Endothelial cell of umbilical vein (primary cell): ENCODE measurements around the gene LHFPL2. TPM values are rescaled to one million over a fixed set of nuclear protein-coding genes. Genes with fewer than 3 reads are reported as not detected.

Experiments
- BruUV-seq: library from RNA; stranded (reverse); fragments of 400-500 nt; replicated peaks from 2 replicates; lab custom pipeline; 2021; lab: Mats Ljungman, UMichigan
- CTCF ChIA-PET: fragments of 300-600, 350-600 bp; sonication (Branson Sonifier 250); formaldehyde crosslinking; loops from one replicate; lab custom pipeline; 2021; ENCODE audit warnings: antibody characterized with exemption, inconsistent platforms; lab: Charles Lee
- POLR2A ChIA-PET: fragments of 300-600, 350-600 bp; sonication (Branson Sonifier 250); formaldehyde crosslinking; loops from one replicate; lab custom pipeline; 2021; ENCODE audit warnings: antibody characterized with exemption, inconsistent platforms; lab: Charles Lee
- DNase-seq: peaks from one replicate; pipeline ENCODE4 v3.0.0-alpha.2; 2011; ENCODE audit warnings: low read depth, low spot score
- FAIRE-seq: peaks from 2 replicates; lab custom pipeline; 2011; peaks lifted over from hg19 to GRCh38; lab: Jason Lieb, UNC
- H2AFZ ChIP-seq: 2 replicates; pipeline ENCODE4 v1.6.0; 2012; ENCODE audit warnings: low read depth, low read length, control low read depth, inconsistent platforms
- H3K27ac ChIP-seq: 2 replicates; pipeline ENCODE4 v1.5.1; 2011; ENCODE audit warnings: low read depth, mild to moderate bottlenecking, control low read depth, low read length, moderate library complexity; ENCODE audit not compliant: insufficient read depth
- H3K27me3 ChIP-seq, 2 experiments: 2 replicates each; pipeline versions ENCODE4 v1.6.0 to v1.6.1; 2011; ENCODE audit warnings: low read length in 2 of 2, mixed read lengths in 1 of 2; ENCODE audit not compliant: control insufficient read depth in 2 of 2, insufficient read depth in 2 of 2
- H3K36me3 ChIP-seq, 2 experiments: 2 replicates in 1 of 2; 3 replicates in 1 of 2; pipeline ENCODE4 v1.5.1; 2011; ENCODE audit warnings: low read length in 2 of 2, mild to moderate bottlenecking in 1 of 2, moderate library complexity in 1 of 2; ENCODE audit not compliant: control insufficient read depth in 2 of 2, insufficient read depth in 2 of 2; ENCODE audit errors: extremely low read depth in 1 of 2
- H3K4me1 ChIP-seq: 3 replicates; pipeline ENCODE4 v1.5.1; 2011; ENCODE audit warnings: mild to moderate bottlenecking, low read length; ENCODE audit not compliant: control insufficient read depth, insufficient read depth; ENCODE audit errors: extremely low read depth
- H3K4me2 ChIP-seq: 2 replicates; pipeline ENCODE4 v1.6.1; 2011; ENCODE audit warnings: low read length, control low read depth, mixed read lengths; ENCODE audit not compliant: insufficient read depth
- H3K4me3 ChIP-seq, 3 experiments: fragments of 200-600 bp in 1 of 3; sonication (generic), shearing (Covaris generic) in 1 of 3; replicated peaks in 1 of 3; 2 replicates each; pipeline ENCODE4 v1.5.1; 2011 to 2016; ENCODE audit warnings: control low read depth in 3 of 3, low read length in 3 of 3, mild to moderate bottlenecking in 2 of 3, inconsistent platforms in 1 of 3, low read depth in 1 of 3, moderate library complexity in 1 of 3; ENCODE audit not compliant: insufficient read depth in 1 of 3
- H3K79me2 ChIP-seq: 2 replicates; pipeline ENCODE4 v1.6.0; 2012; ENCODE audit warnings: low read length, inconsistent platforms; ENCODE audit not compliant: control insufficient read depth, insufficient read depth
- H3K9ac ChIP-seq: replicated peaks from 2 replicates; pipeline ENCODE3; 2011; ENCODE audit warnings: low read length, control low read depth; ENCODE audit not compliant: insufficient read depth; ENCODE audit errors: extremely low read depth
- H3K9me1 ChIP-seq: replicated peaks from 3 replicates; pipeline ENCODE4 v1.6.0; 2011; ENCODE audit warnings: mild to moderate bottlenecking, low read length; ENCODE audit not compliant: control insufficient read depth, insufficient read depth; ENCODE audit errors: extremely low read depth
- H3K9me3 ChIP-seq: replicated peaks from 2 replicates; pipeline ENCODE4 v1.5.1; 2012; ENCODE audit warnings: low read length, inconsistent platforms; ENCODE audit not compliant: control insufficient read depth, insufficient read depth
- H4K20me1 ChIP-seq: replicated peaks from 2 replicates; pipeline ENCODE3; 2011; ENCODE audit warnings: mild to moderate bottlenecking, low read length; ENCODE audit not compliant: control insufficient read depth, insufficient read depth; ENCODE audit errors: extremely low read depth
- EZH2 ChIP-seq: IDR thresholded peaks from 2 replicates; pipeline ENCODE4 v1.6.1; 2012; ENCODE audit warnings: borderline replicate concordance, low read depth, mild to moderate bottlenecking, moderate library complexity, low read length, inconsistent platforms; ENCODE audit not compliant: severe bottlenecking
- FOS ChIP-seq: IDR thresholded peaks from 2 replicates; pipeline ENCODE4 v1.6.1; 2011; ENCODE audit warnings: mild to moderate bottlenecking, low read length, moderate library complexity, borderline replicate concordance; ENCODE audit not compliant: insufficient read depth
- GATA2 ChIP-seq: IDR thresholded peaks from 2 replicates; pipeline ENCODE4 v1.7.0; 2011; ENCODE audit warnings: low read depth, mild to moderate bottlenecking, moderate library complexity, mixed read lengths, low read length; ENCODE audit not compliant: insufficient read length, insufficient read depth
- JUN ChIP-seq: IDR thresholded peaks from 2 replicates; pipeline ENCODE4 v1.6.1; 2011; ENCODE audit warnings: borderline replicate concordance, low read depth; ENCODE audit not compliant: insufficient read length, insufficient read depth
- MYC ChIP-seq: IDR thresholded peaks from one replicate; pipeline ENCODE4 v1.6.1; 2011; ENCODE audit warnings: mild to moderate bottlenecking, low read depth, low read length
- POLR2A ChIP-seq: IDR thresholded peaks from 2 replicates; pipeline ENCODE4 v1.6.1; 2012; ENCODE audit warnings: low read depth, mild to moderate bottlenecking, control low read depth, low read length
- POLR2AphosphoS5 ChIP-seq: IDR thresholded peaks from 2 replicates; pipeline ENCODE4 v1.6.1; 2012; ENCODE audit warnings: low read depth, mild to moderate bottlenecking, control low read depth, low read length, moderate library complexity; ENCODE audit not compliant: insufficient read depth
- dilution Hi-C: fragments of 300-500 bp; cut with MboI; formaldehyde crosslinking; loops from one replicate; pipeline ENCODE4 v1.15.0; 2019; ENCODE audit warnings: low sequenced_read_pairs; ENCODE audit not compliant: extremely low pct_ligation_motif_present
- intact Hi-C: fragments of 100-400 bp; cut with micrococcal nuclease; formaldehyde crosslinking; loops from one replicate; pipeline ENCODE4 v1.10.0; 2022
- polyA plus RNA-seq, 4 experiments: library from polyadenylated mRNA; depleted of rRNA in 3 of 4; stranded (reverse) in 3 of 4; unstranded in 1 of 4; fragments of >200 nt; gene quantifications; 2 replicates each; pipeline versions ENCODE4 v1.2.1 to v1.2.3, GENCODE V29; 2011 to 2012; ENCODE audit warnings: missing spikeins in 1 of 4
- total RNA-seq: library from RNA; stranded (reverse); gene quantifications from 2 replicates; pipeline ENCODE4 v1.2.3, GENCODE V29; 2021
- TF ChIP-seq, protein P1 (sequence below): IDR thresholded peaks from 2 replicates; pipeline ENCODE4 v1.6.1; 2011; ENCODE audit not compliant: insufficient read depth, insufficient read length
- TF ChIP-seq, protein P2 (sequence below), 2 donors: IDR thresholded peaks; 1 replicate in 1 of 2; 2 replicates in 1 of 2; pipeline ENCODE4 v1.5.1; 2011; ENCODE audit warnings: low read length in 2 of 2, mild to moderate bottlenecking in 2 of 2, moderate library complexity in 2 of 2, control low read depth in 1 of 2, inconsistent platforms in 1 of 2, low read depth in 1 of 2; ENCODE audit not compliant: insufficient read depth in 1 of 2; ENCODE audit errors: extremely low read depth in 1 of 2

LHFPL2 gene
- total and polyA plus RNA-seq, 2 donors (not counting 3 experiments of a cell fraction or from before 2014, with no cell fraction given), result 9.6 to 36.3 TPM

DNA sequence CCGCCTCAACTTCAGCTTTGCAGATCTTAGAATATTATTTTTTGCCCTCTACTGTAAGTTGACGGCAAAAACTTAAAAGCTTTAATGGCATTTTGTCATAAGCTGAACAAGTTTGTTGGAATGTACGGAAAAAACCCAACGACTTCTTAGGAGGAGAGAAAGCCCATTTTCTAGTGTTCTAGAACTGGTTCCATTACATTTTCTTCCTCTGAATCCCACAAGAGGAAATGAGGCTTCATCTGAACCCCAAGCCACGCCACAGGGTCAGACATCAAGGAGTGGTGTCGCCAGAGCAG, 113.7 kb downstream of the LHFPL2 start:
- H3K4me3 ChIP-seq, result no peak overlapping the region
- TF ChIP-seq POLR2A, result no peak
- TF ChIP-seq FOS, result no peak
- TF ChIP-seq JUN, result no peak
- TF ChIP-seq POLR2AphosphoS5, result no peak
- TF ChIP-seq, protein P1, sequence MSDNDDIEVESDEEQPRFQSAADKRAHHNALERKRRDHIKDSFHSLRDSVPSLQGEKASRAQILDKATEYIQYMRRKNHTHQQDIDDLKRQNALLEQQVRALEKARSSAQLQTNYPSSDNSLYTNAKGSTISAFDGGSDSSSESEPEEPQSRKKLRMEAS, result no peak
- TF ChIP-seq, protein P2, sequence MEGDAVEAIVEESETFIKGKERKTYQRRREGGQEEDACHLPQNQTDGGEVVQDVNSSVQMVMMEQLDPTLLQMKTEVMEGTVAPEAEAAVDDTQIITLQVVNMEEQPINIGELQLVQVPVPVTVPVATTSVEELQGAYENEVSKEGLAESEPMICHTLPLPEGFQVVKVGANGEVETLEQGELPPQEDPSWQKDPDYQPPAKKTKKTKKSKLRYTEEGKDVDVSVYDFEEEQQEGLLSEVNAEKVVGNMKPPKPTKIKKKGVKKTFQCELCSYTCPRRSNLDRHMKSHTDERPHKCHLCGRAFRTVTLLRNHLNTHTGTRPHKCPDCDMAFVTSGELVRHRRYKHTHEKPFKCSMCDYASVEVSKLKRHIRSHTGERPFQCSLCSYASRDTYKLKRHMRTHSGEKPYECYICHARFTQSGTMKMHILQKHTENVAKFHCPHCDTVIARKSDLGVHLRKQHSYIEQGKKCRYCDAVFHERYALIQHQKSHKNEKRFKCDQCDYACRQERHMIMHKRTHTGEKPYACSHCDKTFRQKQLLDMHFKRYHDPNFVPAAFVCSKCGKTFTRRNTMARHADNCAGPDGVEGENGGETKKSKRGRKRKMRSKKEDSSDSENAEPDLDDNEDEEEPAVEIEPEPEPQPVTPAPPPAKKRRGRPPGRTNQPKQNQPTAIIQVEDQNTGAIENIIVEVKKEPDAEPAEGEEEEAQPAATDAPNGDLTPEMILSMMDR (IDR thresholded peaks at IDR 0.05; ENCODE audit: extremely low read depth in 1 of 2, insufficient read depth in 1 of 2, low read depth in 1 of 2, low read length in 2 of 2), result no peak
- no peak for TF ChIP-seq MYC
- TF ChIP-seq EZH2, result no peak
- no peak for TF ChIP-seq GATA2
- POLR2A ChIA-PET, result no interaction called here
- no peaks in the 10 kb centered on the region for H3K36me3 ChIP-seq
- peak overlapping the region; percentile 57 for H3K27ac ChIP-seq
- H3K79me2 ChIP-seq, result no peaks in the 10 kb centered on the region
- H2AFZ ChIP-seq, result no peak overlapping the region
- H3K9me1 ChIP-seq, result no peaks in the 10 kb centered on the region
- FAIRE-seq (no peak), DNase-seq (no peak)
- H3K27me3 ChIP-seq, result no peaks in the 10 kb centered on the region
- CTCF ChIA-PET, result interaction anchor here (1.0 to 4.7 kb wide), 8 partner anchors 9 to 93 kb away, joined by 3 to 61 read pairs (median 18); no protein-coding TSS in a partner anchor
- H3K4me2 ChIP-seq, result no peak overlapping the region
- no peaks in the 10 kb centered on the region for H4K20me1 ChIP-seq
- H3K9me3 ChIP-seq, result no peaks in the 10 kb centered on the region
- H3K4me1 ChIP-seq, result peaks cover 13% of the 10 kb centered on the region
- BruUV-seq, result no TSS peak
- intact Hi-C loops (loop anchor here (10.0 kb wide), 1 partner anchor 430 kb away; no protein-coding TSS in a partner anchor), dilution Hi-C loops (no loop called here)
- H3K9ac ChIP-seq, result no peak overlapping the region
